Measurements from ENCODE around the gene EDRF1.
"Not testable (repeated sequence)": the region's sequence is repeated elsewhere in the genome, so short reads cannot be mapped to it uniquely, and the experiment has no call there.

EDRF1 gene

GRCh38 chr10:125719173-125720001 lies at the start of gene EDRF1:
Gene EDRF1, plus strand, starts transcription at chr10:125719709. Its CDS starts 99 bp downstream, at chr10:125719808.
- DNase-seq, result peak; percentile 91

GRCh38 chr10:125672884-125673283 lies 46.6 kb upstream of the EDRF1 start:
- DNase-seq, result no peak

GRCh38 chr10:125679436-125679835 lies 40.1 kb upstream of the EDRF1 start:
- no peak for DNase-seq

GRCh38 chr10:125683063-125683462 lies 36.4 kb upstream of the EDRF1 start, which contains the start of gene TEX36:
Gene TEX36, minus strand, starts transcription at chr10:125683163. Its CDS starts 174 bp downstream, at chr10:125682989.
- no peak for DNase-seq

- DNase-seq, result no peak
Measured at GRCh38 chr10:125683821-125684220, 35.7 kb upstream of the EDRF1 start.

- no peak for DNase-seq
Measured at GRCh38 chr10:125684581-125684980, 34.9 kb upstream of the EDRF1 start.

- DNase-seq, result no peak
Measured at GRCh38 chr10:125687507-125688185, 31.9 kb upstream of the EDRF1 start.

GRCh38 chr10:125689955-125690569 lies 29.4 kb upstream of the EDRF1 start:
- no peak for DNase-seq

- DNase-seq, result no peak
Measured at GRCh38 chr10:125691160-125691981, 28.1 kb upstream of the EDRF1 start.

GRCh38 chr10:125692196-125692595 lies 27.3 kb upstream of the EDRF1 start:
- no peak for DNase-seq

- no peak for DNase-seq
Measured at GRCh38 chr10:125692601-125693523, 26.6 kb upstream of the EDRF1 start.

GRCh38 chr10:125693524-125693847 lies 26.0 kb upstream of the EDRF1 start:
- no peak for DNase-seq

GRCh38 chr10:125694883-125695282 lies 24.6 kb upstream of the EDRF1 start:
- no peak for DNase-seq

- DNase-seq, result not testable (repeated sequence)
Measured at GRCh38 chr10:125696884-125697283, 22.6 kb upstream of the EDRF1 start.

GRCh38 chr10:125698481-125698998 lies 21.0 kb upstream of the EDRF1 start:
- no peak for DNase-seq

- no peak for DNase-seq
Measured at GRCh38 chr10:125699562-125700143, 19.9 kb upstream of the EDRF1 start.

GRCh38 chr10:125700355-125700911 lies 19.1 kb upstream of the EDRF1 start:
- no peak for DNase-seq

- no peak for DNase-seq
Measured at GRCh38 chr10:125707541-125708468, 11.7 kb upstream of the EDRF1 start.

GRCh38 chr10:125708971-125709503 lies 10.5 kb upstream of the EDRF1 start:
- no peak for DNase-seq

All from NCI-H2081 treated with DMSO at 0.1 percent for 48 hours (cell line).